ENCODE measurements around the gene NPY5R. TPM values are rescaled to one million over a fixed set of nuclear protein-coding genes. Genes with fewer than 3 reads are reported as not detected.

The NPY5R gene
- total and polyA plus RNA-seq, 2 experiments from 2014 or later: 1.8 to 2.4 TPM

GRCh38 chr4:163400911-163401310 is 57.2 kb downstream of the NPY5R start:
- peaks cover 26% of the 10 kb centered on the region for H3K4me1 Mint-ChIP-seq
- no peak overlapping the region for H3K27ac Mint-ChIP-seq
- no peaks in the 10 kb centered on the region for H3K27me3 ChIP-seq (ENCODE audit: insufficient read depth)
- ATAC-seq (no peak), DNase-seq (ENCODE audit: low spot score) (no peak)
- no peaks in the 10 kb centered on the region for H3F3A ChIP-seq (replicated peaks; ENCODE audit: low read depth)
- no peak overlapping the region for H3K4me2 ChIP-seq
- H3K4me1 ChIP-seq (ENCODE audit: insufficient read depth): peaks cover 25% of the 10 kb centered on the region; the same call in 1 of the 2 replicates
- no peak overlapping the region for H3K4me3 ChIP-seq
- H3K4me3 Mint-ChIP-seq: no peak overlapping the region
- H3K27me3 Mint-ChIP-seq (ENCODE audit: insufficient read depth, low read depth, poor library complexity): no peaks in the 10 kb centered on the region
- H3K79me2 ChIP-seq (replicated peaks; ENCODE audit: insufficient read depth): no peaks in the 10 kb centered on the region
- H3K9me3 Mint-ChIP-seq: no peaks in the 10 kb centered on the region
- no peaks in the 10 kb centered on the region for H4K20me1 ChIP-seq (replicated peaks; ENCODE audit: insufficient read depth)
- no peak overlapping the region for H3K27ac ChIP-seq (ENCODE audit: low read depth)
- TF ChIP-seq POLR2AphosphoS5 (IDR thresholded peaks at IDR 0.05; ENCODE audit: low read depth) (no peak), REST (IDR thresholded peaks at IDR 0.05; ENCODE audit: unreplicated experiment) (no peak), ETS1 (IDR thresholded peaks at IDR 0.05) (no peak), EZH2 (IDR thresholded peaks at IDR 0.05; ENCODE audit: low read depth, unreplicated experiment) (no peak), STAT1 (IDR thresholded peaks at IDR 0.05; ENCODE audit: unreplicated experiment) (no peak), ZNF331 (CRISPR knock-in tag; IDR thresholded peaks at IDR 0.05; ENCODE audit: low read depth) (no peak), EZH2phosphoT487 (IDR thresholded peaks at IDR 0.05; ENCODE audit: unreplicated experiment) (no peak), NANOG (IDR thresholded peaks at IDR 0.05; ENCODE audit: borderline replicate concordance) (no peak), ZNF114 (CRISPR knock-in tag; IDR thresholded peaks at IDR 0.05) (no peak), JUNB (IDR thresholded peaks at IDR 0.05; ENCODE audit: unreplicated experiment) (no peak), CREB1 (CRISPR knock-in tag; IDR thresholded peaks at IDR 0.05; ENCODE audit: low read depth) (no peak), CTCF (conservative IDR thresholded peaks at IDR 0.05; ENCODE audit: low read depth in 2 of 2) (no peak)
- TF ChIP-seq, protein P1, sequence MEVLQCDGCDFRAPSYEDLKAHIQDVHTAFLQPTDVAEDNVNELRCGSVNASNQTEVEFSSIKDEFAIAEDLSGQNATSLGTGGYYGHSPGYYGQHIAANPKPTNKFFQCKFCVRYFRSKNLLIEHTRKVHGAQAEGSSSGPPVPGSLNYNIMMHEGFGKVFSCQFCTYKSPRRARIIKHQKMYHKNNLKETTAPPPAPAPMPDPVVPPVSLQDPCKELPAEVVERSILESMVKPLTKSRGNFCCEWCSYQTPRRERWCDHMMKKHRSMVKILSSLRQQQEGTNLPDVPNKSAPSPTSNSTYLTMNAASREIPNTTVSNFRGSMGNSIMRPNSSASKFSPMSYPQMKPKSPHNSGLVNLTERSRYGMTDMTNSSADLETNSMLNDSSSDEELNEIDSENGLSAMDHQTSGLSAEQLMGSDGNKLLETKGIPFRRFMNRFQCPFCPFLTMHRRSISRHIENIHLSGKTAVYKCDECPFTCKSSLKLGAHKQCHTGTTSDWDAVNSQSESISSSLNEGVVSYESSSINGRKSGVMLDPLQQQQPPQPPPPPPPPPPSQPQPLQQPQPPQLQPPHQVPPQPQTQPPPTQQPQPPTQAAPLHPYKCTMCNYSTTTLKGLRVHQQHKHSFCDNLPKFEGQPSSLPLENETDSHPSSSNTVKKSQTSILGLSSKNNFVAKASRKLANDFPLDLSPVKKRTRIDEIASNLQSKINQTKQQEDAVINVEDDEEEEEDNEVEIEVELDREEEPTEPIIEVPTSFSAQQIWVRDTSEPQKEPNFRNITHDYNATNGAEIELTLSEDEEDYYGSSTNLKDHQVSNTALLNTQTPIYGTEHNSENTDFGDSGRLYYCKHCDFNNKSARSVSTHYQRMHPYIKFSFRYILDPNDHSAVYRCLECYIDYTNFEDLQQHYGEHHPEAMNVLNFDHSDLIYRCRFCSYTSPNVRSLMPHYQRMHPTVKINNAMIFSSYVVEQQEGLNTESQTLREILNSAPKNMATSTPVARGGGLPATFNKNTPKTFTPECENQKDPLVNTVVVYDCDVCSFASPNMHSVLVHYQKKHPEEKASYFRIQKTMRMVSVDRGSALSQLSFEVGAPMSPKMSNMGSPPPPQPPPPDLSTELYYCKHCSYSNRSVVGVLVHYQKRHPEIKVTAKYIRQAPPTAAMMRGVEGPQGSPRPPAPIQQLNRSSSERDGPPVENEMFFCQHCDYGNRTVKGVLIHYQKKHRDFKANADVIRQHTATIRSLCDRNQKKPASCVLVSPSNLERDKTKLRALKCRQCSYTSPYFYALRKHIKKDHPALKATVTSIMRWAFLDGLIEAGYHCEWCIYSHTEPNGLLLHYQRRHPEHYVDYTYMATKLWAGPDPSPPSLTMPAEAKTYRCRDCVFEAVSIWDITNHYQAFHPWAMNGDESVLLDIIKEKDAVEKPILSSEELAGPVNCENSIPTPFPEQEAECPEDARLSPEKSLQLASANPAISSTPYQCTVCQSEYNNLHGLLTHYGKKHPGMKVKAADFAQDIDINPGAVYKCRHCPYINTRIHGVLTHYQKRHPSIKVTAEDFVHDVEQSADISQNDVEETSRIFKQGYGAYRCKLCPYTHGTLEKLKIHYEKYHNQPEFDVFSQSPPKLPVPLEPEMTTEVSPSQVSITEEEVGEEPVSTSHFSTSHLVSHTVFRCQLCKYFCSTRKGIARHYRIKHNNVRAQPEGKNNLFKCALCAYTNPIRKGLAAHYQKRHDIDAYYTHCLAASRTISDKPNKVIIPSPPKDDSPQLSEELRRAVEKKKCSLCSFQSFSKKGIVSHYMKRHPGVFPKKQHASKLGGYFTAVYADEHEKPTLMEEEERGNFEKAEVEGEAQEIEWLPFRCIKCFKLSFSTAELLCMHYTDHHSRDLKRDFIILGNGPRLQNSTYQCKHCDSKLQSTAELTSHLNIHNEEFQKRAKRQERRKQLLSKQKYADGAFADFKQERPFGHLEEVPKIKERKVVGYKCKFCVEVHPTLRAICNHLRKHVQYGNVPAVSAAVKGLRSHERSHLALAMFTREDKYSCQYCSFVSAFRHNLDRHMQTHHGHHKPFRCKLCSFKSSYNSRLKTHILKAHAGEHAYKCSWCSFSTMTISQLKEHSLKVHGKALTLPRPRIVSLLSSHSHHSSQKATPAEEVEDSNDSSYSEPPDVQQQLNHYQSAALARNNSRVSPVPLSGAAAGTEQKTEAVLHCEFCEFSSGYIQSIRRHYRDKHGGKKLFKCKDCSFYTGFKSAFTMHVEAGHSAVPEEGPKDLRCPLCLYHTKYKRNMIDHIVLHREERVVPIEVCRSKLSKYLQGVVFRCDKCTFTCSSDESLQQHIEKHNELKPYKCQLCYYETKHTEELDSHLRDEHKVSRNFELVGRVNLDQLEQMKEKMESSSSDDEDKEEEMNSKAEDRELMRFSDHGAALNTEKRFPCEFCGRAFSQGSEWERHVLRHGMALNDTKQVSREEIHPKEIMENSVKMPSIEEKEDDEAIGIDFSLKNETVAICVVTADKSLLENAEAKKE (CRISPR knock-in tag; IDR thresholded peaks at IDR 0.05): no peak
- no peaks in the 10 kb centered on the region for H3K36me3 Mint-ChIP-seq (ENCODE audit: low read depth)
- no peaks in the 10 kb centered on the region for H3K36me3 ChIP-seq (ENCODE audit: insufficient read depth)
- no peak overlapping the region for H2AFZ ChIP-seq
- no peaks in the 10 kb centered on the region for H3K9me2 ChIP-seq (ENCODE audit: insufficient read depth)

Data from GM23338 (cell line).